BLaER1 (cell line): ENCODE results near the gene RBM17.

Experiments used
- H3K27ac ChIP-seq: shearing (Covaris generic); formaldehyde crosslinking; 2 replicates; pipeline ENCODE4 v1.8.1; 2022
- H3K27me3 ChIP-seq: shearing (Covaris generic); formaldehyde crosslinking; 2 replicates; pipeline ENCODE4 v1.8.1; 2022
- H3K36me3 ChIP-seq: shearing (Covaris generic); formaldehyde crosslinking; 2 replicates; pipeline ENCODE4 v1.8.1; 2022
- H3K4me1 ChIP-seq: shearing (Covaris generic); formaldehyde crosslinking; 2 replicates; pipeline ENCODE4 v1.8.1; 2022
- H3K4me2 ChIP-seq: shearing (Covaris generic); formaldehyde crosslinking; 2 replicates; pipeline ENCODE4 v1.8.1; 2022
- H3K4me3 ChIP-seq: shearing (Covaris generic); formaldehyde crosslinking; 2 replicates; pipeline ENCODE4 v1.8.1; 2022
- H3K9ac ChIP-seq: shearing (Covaris generic); formaldehyde crosslinking; 2 replicates; pipeline ENCODE4 v1.8.1; 2022
- H3K9me3 ChIP-seq: shearing (Covaris generic); formaldehyde crosslinking; 2 replicates; pipeline ENCODE4 v1.8.1; 2022
- H4K20me1 ChIP-seq: shearing (Covaris generic); formaldehyde crosslinking; 2 replicates; pipeline ENCODE4 v1.8.1; 2022
- Cebpa-rat ChIP-seq: shearing (Covaris generic); IDR thresholded peaks from 2 replicates; pipeline ENCODE4 v1.8.1; 2022

The RBM17 gene

DNA sequence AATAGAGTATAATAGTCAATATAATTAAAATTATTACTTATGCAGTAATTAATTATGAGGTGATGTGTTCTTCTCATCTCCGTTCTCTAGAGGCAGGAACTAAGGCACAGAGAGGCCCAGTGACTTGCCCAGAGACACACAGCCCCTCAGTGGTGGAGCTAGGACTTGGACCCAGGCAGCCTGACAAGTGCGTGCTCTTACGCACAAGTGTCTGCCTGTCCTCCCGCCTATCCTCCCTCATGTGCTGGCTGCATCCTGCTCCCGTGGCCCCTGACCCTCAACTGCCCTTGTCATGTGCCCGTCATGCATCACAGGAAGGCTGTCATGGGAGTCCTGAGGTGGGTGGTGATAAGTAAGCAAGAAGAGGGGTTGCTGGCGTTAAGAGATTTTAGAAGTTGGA is 41.0 kb upstream of the RBM17 start:
- Histone ChIP-seq H3K9ac (no peak overlapping the region), H3K4me2 (no peak overlapping the region), H4K20me1 (no peaks in the 10 kb centered on the region), H3K4me1 (peaks cover 89% of the 10 kb centered on the region), H3K27me3 (no peaks in the 10 kb centered on the region), H3K36me3 (no peaks in the 10 kb centered on the region), H3K27ac (no peak overlapping the region), H3K9me3 (no peaks in the 10 kb centered on the region; the same call in 1 of the 2 replicates), H3K4me3 (no peak overlapping the region)
- TF ChIP-seq Cebpa-rat: no peak

DNA sequence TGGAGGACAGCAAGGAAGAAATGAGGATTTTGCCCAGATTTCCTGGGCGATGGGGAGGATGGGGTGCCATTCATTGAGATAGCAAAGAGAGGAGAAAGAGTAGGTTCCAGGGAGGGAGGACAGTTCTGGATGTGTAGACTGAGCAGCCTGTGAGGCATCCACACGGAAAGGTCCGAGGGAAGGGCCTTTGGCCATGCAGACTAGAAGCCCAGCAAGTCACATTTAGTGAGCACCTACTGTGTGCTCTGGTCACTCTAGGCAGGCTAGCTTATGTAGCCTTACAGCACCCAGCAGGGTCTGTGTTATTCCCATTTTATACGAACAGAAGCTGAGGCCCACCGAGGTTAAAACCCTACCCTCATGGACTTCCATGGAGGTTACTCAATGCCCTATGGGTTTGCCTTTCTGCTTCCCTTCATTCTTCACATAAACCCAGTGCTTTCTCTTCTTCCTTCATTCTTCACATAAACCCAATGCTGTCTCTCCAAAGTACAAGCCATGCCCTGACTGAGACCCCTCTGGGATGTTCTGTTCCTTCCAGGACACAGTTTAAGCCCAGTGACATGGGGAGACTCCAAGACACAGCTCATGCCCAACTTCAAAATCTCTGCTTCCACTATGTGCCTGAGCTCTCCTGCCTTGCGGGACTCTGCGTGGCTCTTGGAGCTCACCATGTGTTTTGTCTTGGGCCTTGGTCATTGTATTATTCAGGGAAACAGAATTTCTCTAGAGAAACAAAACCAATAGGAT is 40.4 kb upstream of the RBM17 start:
- TF ChIP-seq Cebpa-rat: no peak
- H3K4me2 ChIP-seq: peak overlapping the region; percentile 94
- H3K9ac ChIP-seq: no peak overlapping the region
- H3K9me3 ChIP-seq: no peaks in the 10 kb centered on the region
- 0 out of 2 replicates have a peak overlapping the region, but pooled peaks have one; percentile 81 for H3K27ac ChIP-seq
- no peaks in the 10 kb centered on the region for H4K20me1 ChIP-seq
- H3K4me1 ChIP-seq: peaks cover 95% of the 10 kb centered on the region
- no peak overlapping the region for H3K4me3 ChIP-seq
- H3K36me3 ChIP-seq: no peaks in the 10 kb centered on the region
- no peaks in the 10 kb centered on the region for H3K27me3 ChIP-seq

DNA sequence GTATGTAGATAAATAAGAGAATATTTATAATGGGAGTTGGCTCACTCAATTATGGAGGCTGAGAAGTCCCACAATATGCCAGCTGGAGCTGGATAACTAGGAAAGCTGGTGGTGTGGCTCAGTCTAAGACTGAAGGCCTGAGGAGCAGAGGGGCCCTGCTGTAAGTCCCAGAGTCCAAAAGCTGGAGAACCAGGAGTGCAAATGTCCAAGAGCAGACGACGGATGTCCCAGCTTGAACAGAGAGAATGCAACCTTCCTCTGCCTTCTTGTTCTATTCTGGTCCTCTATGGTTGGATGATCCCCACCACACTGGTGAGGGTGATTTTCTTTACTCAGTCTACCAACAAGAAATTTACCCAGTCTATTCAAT is 39.8 kb upstream of the RBM17 start:
- Histone ChIP-seq H3K36me3 (no peaks in the 10 kb centered on the region), H3K9ac (no peak overlapping the region), H3K9me3 (no peaks in the 10 kb centered on the region), H4K20me1 (no peaks in the 10 kb centered on the region), H3K4me3 (no peak overlapping the region), H3K4me1 (peaks cover 95% of the 10 kb centered on the region), H3K27me3 (no peaks in the 10 kb centered on the region), H3K4me2 (peak overlapping the region; percentile 94), H3K27ac (peak overlapping the region; percentile 81; the same call in 1 of the 2 replicates)
- no peak for TF ChIP-seq Cebpa-rat

DNA sequence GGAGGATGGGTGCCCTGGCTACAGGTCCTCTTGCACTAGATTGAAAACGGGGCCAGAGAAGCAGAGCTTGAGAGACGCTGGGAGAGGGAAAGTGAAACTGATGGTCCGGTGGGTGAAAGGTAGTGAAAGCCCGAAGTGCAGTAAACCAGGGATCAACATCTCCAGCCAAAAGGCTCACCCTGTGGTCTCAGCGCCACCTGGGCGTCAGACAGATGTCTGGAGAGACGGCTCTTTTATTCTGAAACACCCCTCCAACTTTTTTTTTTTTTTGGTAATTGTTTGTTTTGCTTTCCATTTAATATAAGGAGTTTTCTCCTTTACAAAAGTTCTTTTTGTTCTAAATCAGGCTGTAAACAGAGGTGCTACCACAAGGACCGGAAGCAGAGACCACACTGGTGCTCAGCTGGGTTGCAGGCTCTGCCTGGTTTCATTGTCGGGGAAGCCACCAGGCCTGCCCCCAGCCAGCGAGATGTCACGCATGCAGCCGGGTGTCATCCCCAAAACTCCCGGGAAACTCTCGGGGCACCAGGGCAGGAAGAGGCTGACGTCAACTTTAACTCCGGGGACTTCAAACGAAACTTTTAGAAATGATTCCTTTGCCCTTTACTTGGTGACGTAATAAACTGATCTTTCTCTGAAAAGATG is 37.9 kb upstream of the RBM17 start:
- peak overlapping the region; percentile 94 for H3K4me2 ChIP-seq
- H3K9ac ChIP-seq: peak overlapping the region; percentile 72
- peak overlapping the region; percentile 57 for H3K4me3 ChIP-seq

DNA sequence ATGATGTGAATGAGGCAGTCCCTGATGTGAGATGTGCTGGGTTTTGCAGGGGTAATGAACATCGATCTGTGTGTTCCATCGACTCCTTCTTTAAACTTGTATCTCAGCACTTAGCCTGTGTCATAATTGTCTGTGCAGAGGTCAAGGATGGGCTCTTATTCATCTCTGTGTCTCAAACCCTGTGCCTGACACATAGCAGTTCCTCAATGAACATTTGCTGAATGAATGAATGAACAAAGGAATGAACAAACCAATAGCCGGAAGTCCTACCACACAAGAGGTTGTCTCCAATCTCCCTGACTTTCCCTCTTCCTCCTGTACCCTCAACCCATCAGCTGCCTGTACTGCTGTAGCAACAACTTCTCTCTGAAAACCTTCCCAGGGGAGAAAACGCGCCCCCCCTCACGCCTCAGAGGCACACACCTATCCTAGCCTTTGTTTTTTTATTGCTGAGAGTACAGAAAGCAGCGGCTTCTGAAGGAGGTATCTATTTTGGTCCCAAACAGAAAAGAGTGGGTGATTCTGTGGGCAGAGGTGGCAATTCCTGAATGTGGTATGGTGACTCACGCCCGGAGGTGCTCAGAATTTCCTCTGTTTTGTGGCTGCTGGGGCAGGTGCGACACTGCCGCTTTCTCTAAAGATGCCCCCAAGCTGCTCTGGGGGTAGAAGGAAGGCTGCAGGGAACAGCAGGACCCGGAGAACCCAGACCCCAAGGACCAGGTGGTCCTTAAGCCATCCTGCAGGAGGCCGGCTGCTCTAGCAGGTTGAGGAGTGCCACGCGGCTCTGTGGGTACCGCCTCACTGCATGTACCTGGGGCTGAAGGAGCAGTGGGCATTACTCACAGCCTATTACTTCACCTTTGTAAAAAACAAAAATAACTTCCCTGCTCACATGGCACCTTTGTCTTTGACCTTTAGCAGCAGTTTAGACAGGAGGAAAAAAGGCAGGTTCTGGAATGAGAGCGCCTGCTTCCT is 36.3 kb upstream of the RBM17 start:
- TF ChIP-seq Cebpa-rat: no peak
- H3K27ac ChIP-seq: peak overlapping the region; percentile 37
- H3K4me2 ChIP-seq: peak overlapping the region; percentile 94

More for the DNA sequence above, 37.9 kb upstream of the RBM17 start:
- H3K4me1 ChIP-seq: peaks cover 91% of the 10 kb centered on the region
- no peaks in the 10 kb centered on the region for H3K36me3 ChIP-seq
- no peaks in the 10 kb centered on the region for H3K27me3 ChIP-seq
- no peaks in the 10 kb centered on the region for H3K9me3 ChIP-seq
- H3K27ac ChIP-seq: peak overlapping the region; percentile 81
- no peak for TF ChIP-seq Cebpa-rat
- no peaks in the 10 kb centered on the region for H4K20me1 ChIP-seq

DNA sequence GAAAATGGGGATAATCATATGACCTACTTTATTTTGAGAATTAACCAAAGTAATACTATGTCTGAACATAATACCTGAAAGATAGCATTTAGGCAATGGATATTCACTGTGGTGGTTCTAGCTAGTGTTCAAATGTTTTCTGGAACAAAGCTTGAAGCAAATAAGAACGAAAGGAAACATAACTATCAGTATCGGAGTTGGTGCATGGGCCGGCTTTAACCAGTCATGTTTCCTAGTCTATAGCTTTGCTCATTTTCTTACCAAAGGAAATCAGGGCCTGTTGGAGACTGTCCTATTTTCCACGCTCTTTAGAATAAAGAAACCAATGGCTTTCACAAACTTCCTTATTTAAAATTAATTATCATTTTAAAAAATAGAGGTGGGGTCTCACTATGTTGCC is 35.5 kb upstream of the RBM17 start:
- peak overlapping the region; percentile 37; the same call in 1 of the 2 replicates for H3K27ac ChIP-seq
- TF ChIP-seq Cebpa-rat: no peak
- H4K20me1 ChIP-seq: no peaks in the 10 kb centered on the region
- H3K9ac ChIP-seq: no peak overlapping the region
- H3K4me3 ChIP-seq: no peak overlapping the region
- H3K4me2 ChIP-seq: peak overlapping the region; percentile 94
- no peaks in the 10 kb centered on the region for H3K9me3 ChIP-seq
- peaks cover 92% of the 10 kb centered on the region for H3K4me1 ChIP-seq
- H3K27me3 ChIP-seq: no peaks in the 10 kb centered on the region
- no peaks in the 10 kb centered on the region for H3K36me3 ChIP-seq

More for the DNA sequence above, 36.3 kb upstream of the RBM17 start:
- H4K20me1 ChIP-seq: no peaks in the 10 kb centered on the region
- peaks cover 94% of the 10 kb centered on the region for H3K4me1 ChIP-seq
- H3K36me3 ChIP-seq: no peaks in the 10 kb centered on the region
- H3K27me3 ChIP-seq: no peaks in the 10 kb centered on the region
- H3K4me3 ChIP-seq: no peak overlapping the region
- H3K9me3 ChIP-seq: no peaks in the 10 kb centered on the region
- no peak overlapping the region for H3K9ac ChIP-seq

DNA sequence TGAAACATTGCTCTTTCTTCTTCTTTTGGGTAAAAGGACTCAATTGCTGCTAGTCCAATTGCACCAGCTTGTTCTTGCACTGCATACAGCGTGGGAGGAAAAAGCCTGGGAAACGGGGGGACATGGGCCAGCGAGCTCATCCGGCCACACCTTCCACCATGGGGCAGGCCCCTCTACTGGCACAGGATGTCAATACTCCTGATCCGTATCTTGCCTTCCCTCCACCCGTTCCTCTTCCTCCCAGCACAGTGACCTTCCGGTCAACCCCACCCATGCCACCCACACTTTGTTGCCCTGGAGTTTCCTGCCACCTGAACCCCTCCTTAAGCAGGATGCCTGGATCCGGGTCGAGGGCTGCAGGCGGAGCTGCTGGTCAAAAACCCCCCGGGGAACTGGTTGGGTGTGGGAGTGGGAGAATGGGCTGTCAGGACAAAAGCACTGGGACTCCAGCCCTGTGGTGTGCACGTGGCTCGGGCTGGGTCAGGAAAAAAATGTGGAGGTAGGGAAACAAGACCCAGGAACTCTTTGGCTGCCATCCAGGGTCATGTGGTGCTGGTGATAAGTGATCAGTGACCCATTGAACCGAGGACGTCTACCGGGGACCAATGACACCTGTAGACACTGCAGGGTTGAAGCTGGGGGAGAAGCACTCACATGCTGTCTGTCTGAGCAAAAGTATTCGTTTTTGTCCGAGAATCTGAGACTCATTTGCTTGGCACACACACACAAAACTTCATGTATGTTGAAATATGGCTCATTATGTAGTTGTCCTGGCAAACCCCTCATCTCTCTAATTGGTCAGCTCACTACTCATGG is 34.8 kb upstream of the RBM17 start:
- H3K4me2 ChIP-seq: peak overlapping the region; percentile 94
- no peak overlapping the region for H3K4me3 ChIP-seq
- H3K4me1 ChIP-seq: peaks cover 85% of the 10 kb centered on the region
- TF ChIP-seq Cebpa-rat: no peak
- no peaks in the 10 kb centered on the region for H3K36me3 ChIP-seq
- H3K27ac ChIP-seq: 0 out of 2 replicates have a peak overlapping the region, but pooled peaks have one; percentile 29
- no peaks in the 10 kb centered on the region for H3K9me3 ChIP-seq
- no peaks in the 10 kb centered on the region for H3K27me3 ChIP-seq
- H4K20me1 ChIP-seq: no peaks in the 10 kb centered on the region
- no peak overlapping the region for H3K9ac ChIP-seq

DNA sequence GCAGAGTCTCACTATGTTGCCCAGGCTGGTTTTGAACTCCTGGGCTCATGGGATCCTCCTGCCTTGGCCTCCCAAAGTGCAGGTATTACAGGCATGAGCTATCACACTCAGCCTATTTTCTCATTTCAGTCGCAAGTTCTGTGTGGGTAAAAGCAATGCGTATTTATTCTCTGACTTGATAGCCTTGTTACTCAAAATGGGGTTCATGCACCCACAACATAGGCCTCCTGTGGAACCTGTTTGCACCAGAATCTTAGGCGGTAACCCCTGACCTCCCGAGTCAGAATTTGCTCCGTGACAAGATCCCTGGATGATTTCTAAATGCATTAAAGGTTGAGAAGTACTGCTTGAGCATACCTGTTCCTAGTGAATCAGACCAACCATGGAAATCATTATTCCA is 34.0 kb upstream of the RBM17 start:
- no peak overlapping the region for H3K9ac ChIP-seq
- H3K4me2 ChIP-seq: peak overlapping the region; percentile 34; the same call in 1 of the 2 replicates
- no peak for TF ChIP-seq Cebpa-rat
- no peaks in the 10 kb centered on the region for H3K36me3 ChIP-seq
- no peak overlapping the region for H3K27ac ChIP-seq
- H3K27me3 ChIP-seq: no peaks in the 10 kb centered on the region
- H4K20me1 ChIP-seq: no peaks in the 10 kb centered on the region
- no peaks in the 10 kb centered on the region for H3K9me3 ChIP-seq
- H3K4me3 ChIP-seq: no peak overlapping the region
- peaks cover 78% of the 10 kb centered on the region for H3K4me1 ChIP-seq

DNA sequence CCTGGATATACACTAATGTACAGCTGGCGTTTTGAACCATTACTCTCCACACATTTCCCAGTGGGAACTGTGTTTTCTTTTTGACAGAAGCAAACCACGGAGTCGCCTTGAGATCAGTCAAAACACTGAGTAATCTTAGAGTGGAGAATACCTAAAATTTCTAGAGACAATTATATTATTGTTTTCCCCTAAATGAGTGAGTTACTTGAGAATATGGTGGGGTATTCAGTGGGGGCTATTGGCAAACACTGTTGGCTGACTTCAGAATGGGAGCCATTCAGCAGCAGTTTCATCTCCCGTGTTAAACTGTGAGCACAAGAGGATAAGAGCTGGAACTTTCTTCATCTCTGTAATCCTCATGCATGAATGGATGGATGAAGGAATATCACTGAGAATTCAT is 32.9 kb upstream of the RBM17 start:
- peak overlapping the region; percentile 61 for H3K4me2 ChIP-seq
- no peaks in the 10 kb centered on the region for H3K36me3 ChIP-seq
- no peaks in the 10 kb centered on the region for H3K27me3 ChIP-seq
- no peak overlapping the region for H3K4me3 ChIP-seq
- no peaks in the 10 kb centered on the region for H4K20me1 ChIP-seq
- TF ChIP-seq Cebpa-rat: no peak
- H3K9ac ChIP-seq: no peak overlapping the region
- no peak overlapping the region for H3K27ac ChIP-seq
- no peaks in the 10 kb centered on the region for H3K9me3 ChIP-seq
- peaks cover 72% of the 10 kb centered on the region for H3K4me1 ChIP-seq
